Brain microvascular endothelial cell (primary cell): ENCODE measurements around the gene PIK3CD.

ENCODE experiments used
- DNase-seq: peaks from one replicate; pipeline ENCODE4 v3.0.0-alpha.2; 2020
- H3K27ac ChIP-seq: fragments of 250-450 bp; sonication (Bioruptor Pico); 2 replicates; pipeline ENCODE4 v1.5.1; 2020; ENCODE audit warnings: mild to moderate bottlenecking, moderate library complexity
- H3K27me3 ChIP-seq: fragments of 250-450 bp; sonication (Bioruptor Pico); replicated peaks from 2 replicates; pipeline ENCODE4 v1.5.1; 2020; ENCODE audit warnings: mild to moderate bottlenecking
- H3K36me3 ChIP-seq: fragments of 250-450 bp; sonication (Bioruptor Pico); replicated peaks from 2 replicates; pipeline ENCODE4 v1.5.1; 2020; ENCODE audit warnings: mild to moderate bottlenecking
- H3K4me3 ChIP-seq: 2 replicates; pipeline ENCODE4 v1.5.1; 2011; ENCODE audit warnings: low read depth, mild to moderate bottlenecking, control low read depth, low read length, moderate library complexity
- in situ Hi-C: cut with HindIII; loops from 2 replicates; pipeline ENCODE4 v1.10.0; 2017; ENCODE audit warnings: low sequenced_read_pairs, low pct_ligation_motif_present
- TF ChIP-seq, protein P1 (sequence below): IDR thresholded peaks from 2 replicates; pipeline ENCODE4 v1.5.1; 2011; ENCODE audit warnings: low read depth, mild to moderate bottlenecking, moderate library complexity, low read length, control low read depth, inconsistent platforms; ENCODE audit errors: missing control alignments

Gene PIK3CD

DNA sequence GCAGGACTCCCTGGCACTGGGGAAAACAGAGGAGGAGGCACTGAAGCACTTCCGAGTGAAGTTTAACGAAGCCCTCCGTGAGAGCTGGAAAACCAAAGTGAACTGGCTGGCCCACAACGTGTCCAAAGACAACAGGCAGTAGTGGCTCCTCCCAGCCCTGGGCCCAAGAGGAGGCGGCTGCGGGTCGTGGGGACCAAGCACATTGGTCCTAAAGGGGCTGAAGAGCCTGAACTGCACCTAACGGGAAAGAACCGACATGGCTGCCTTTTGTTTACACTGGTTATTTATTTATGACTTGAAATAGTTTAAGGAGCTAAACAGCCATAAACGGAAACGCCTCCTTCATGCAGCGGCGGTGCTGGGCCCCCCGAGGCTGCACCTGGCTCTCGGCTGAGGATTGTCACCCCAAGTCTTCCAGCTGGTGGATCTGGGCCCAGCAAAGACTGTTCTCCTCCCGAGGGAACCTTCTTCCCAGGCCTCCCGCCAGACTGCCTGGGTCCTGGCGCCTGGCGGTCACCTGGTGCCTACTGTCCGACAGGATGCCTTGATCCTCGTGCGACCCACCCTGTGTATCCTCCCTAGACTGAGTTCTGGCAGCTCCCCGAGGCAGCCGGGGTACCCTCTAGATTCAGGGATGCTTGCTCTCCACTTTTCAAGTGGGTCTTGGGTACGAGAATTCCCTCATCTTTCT, 75.5 kb downstream of the PIK3CD start:
- no peak overlapping the region for H3K27ac ChIP-seq
- peaks cover 53% of the 10 kb centered on the region for H3K36me3 ChIP-seq
- no peak for DNase-seq
- TF ChIP-seq, protein P1, sequence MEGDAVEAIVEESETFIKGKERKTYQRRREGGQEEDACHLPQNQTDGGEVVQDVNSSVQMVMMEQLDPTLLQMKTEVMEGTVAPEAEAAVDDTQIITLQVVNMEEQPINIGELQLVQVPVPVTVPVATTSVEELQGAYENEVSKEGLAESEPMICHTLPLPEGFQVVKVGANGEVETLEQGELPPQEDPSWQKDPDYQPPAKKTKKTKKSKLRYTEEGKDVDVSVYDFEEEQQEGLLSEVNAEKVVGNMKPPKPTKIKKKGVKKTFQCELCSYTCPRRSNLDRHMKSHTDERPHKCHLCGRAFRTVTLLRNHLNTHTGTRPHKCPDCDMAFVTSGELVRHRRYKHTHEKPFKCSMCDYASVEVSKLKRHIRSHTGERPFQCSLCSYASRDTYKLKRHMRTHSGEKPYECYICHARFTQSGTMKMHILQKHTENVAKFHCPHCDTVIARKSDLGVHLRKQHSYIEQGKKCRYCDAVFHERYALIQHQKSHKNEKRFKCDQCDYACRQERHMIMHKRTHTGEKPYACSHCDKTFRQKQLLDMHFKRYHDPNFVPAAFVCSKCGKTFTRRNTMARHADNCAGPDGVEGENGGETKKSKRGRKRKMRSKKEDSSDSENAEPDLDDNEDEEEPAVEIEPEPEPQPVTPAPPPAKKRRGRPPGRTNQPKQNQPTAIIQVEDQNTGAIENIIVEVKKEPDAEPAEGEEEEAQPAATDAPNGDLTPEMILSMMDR = no peak
- no peaks in the 10 kb centered on the region for H3K27me3 ChIP-seq
- in situ Hi-C loops = no loop called here
- no peak overlapping the region for H3K4me3 ChIP-seq

DNA sequence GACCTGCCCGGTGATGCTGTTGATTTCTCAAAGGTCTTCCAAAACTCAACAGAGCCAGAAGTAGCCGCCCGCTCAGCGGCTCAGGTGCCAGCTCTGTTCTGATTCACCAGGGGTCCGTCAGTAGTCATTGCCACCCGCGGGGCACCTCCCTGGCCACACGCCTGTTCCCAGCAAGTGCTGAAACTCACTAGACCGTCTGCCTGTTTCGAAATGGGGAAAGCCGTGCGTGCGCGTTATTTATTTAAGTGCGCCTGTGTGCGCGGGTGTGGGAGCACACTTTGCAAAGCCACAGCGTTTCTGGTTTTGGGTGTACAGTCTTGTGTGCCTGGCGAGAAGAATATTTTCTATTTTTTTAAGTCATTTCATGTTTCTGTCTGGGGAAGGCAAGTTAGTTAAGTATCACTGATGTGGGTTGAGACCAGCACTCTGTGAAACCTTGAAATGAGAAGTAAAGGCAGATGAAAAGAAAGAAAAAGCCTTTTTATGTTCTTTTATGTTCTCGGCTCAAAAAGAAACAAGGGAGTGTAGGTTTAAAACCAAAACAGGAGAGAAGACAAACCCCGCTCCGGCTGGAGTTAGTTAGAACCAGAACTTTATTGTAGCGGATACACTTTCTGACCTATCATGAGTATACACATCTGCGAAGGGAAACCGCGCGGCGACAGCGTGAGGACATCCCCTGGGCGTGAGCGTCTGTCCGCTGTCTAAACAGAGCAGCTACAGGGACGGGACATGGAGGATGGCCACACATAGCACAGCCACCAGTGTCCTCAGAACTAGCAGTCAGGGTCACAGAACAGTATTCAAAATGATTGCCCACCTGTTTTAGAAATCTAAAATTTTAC, 77.1 kb downstream of the PIK3CD start:
- Histone ChIP-seq H3K27ac (no peak overlapping the region), H3K36me3 (peaks cover 54% of the 10 kb centered on the region), H3K27me3 (no peaks in the 10 kb centered on the region), H3K4me3 (no peak overlapping the region)
- in situ Hi-C loops = no loop called here
- DNase-seq = no peak
- TF ChIP-seq, protein P1 = no peak

DNA sequence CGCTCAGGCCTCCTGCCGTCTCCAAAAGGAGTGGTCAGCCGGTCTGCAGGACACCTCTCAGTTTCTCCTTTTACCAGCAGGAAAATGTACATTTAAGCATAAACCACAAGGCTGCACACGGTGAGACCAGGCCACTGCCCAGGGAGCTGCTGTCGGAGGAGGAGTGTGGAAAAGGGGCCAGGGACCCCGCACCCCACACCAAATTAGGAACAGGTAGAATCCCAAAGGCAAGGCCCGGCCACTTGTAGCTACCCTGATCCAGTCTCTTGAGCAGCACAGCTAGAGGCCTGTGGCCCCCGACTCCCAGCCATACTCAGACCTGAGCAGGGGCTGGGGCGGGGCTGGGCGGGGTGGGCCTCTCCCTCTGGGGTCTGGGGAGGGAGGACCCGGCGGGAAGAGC, 78.0 kb downstream of the PIK3CD start:
- H3K4me3 ChIP-seq = no peak overlapping the region
- H3K27me3 ChIP-seq = no peaks in the 10 kb centered on the region
- H3K36me3 ChIP-seq = peaks cover 58% of the 10 kb centered on the region
- in situ Hi-C loops = no loop called here
- H3K27ac ChIP-seq = no peak overlapping the region
- TF ChIP-seq, protein P1 = no peak
- DNase-seq = no peak

DNA sequence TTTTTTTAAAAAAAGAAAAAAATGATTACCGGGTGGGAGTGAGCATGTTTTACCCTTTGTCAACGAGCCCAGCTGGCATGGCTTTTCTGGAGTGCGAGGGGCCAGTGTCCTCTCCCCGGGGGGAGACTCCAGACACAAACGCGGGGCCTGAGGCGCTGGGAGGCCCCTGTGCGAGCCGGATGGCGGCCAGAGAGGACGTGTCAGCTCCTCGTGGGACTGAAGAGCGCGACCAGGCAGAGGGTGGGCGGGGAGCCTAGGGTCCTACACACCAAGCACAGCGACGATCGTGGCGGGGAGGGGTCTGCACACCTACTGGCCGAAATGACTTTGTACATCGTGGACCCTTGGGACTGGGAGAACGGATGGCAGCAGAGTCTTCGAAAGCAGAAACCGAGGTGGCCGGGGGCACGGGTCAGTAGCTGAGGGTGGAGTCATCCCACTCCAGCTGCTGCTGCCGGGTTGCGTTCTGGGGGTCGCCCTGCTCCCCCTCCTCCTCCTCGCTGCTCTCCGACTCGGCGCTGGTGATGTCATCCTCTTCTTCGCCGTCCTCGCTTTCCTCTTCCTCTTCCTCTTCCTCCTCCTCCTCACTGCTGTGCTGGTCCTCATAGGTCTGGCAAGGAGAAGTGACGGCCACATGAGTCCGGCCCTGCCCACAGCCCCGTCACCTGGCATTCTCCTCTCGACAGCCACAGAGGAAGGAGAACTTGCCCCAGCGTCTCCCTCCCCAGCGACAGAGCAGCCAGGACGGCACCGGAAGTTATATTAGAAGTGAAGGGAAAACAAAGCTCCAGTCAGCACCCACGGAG, 78.8 kb downstream of the PIK3CD start:
- H3K27me3 ChIP-seq = no peaks in the 10 kb centered on the region
- TF ChIP-seq, protein P1 = no peak
- in situ Hi-C loops = no loop called here
- H3K27ac ChIP-seq = no peak overlapping the region
- peaks cover 66% of the 10 kb centered on the region for H3K36me3 ChIP-seq
- DNase-seq = no peak
- no peak overlapping the region for H3K4me3 ChIP-seq

DNA sequence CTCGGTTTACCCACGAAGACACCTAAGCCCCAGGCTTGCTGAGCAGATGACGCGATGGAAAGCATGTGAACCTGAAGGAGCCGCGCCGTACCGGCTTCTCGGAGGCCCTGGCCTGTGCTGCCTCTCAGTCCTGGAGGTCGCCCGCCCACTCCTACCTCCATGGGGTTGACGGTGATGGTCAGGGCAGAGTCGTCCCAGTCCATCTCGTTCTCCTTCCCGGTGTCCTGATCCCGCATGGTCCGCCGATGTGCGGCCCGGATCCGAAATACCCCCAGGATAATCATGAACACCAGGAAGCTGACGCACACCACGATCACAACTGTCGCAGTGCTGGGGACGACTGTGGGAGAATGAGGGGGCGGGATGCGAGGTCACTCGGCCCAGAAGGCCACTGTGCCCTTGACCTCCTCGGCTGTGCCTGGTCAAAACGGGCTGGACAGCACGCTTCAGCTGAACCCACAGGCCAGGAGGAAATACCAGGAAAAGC, 79.6 kb downstream of the PIK3CD start:
- TF ChIP-seq, protein P1 = no peak
- no peak overlapping the region for H3K4me3 ChIP-seq
- H3K36me3 ChIP-seq = peaks cover 74% of the 10 kb centered on the region
- no peaks in the 10 kb centered on the region for H3K27me3 ChIP-seq
- no peak for DNase-seq
- in situ Hi-C loops = no loop called here
- H3K27ac ChIP-seq = no peak overlapping the region
